Mesodermal cell (in vitro differentiated cells): ENCODE measurements around the gene MAP7D1.
"Not testable (repeated sequence)": the region's sequence is repeated elsewhere in the genome, so short reads cannot be mapped to it uniquely, and the experiment has no call there.

Source experiments
- H3K27ac ChIP-seq: 2 replicates; pipeline ENCODE4 v1.7.0; 2013; ENCODE audit warnings: mild to moderate bottlenecking, low read depth, low read length, moderate library complexity; ENCODE audit not compliant: severe bottlenecking
- H3K36me3 ChIP-seq: 2 replicates; pipeline ENCODE4 v1.7.1; 2013; ENCODE audit warnings: mild to moderate bottlenecking, low read length, moderate library complexity; ENCODE audit not compliant: control insufficient read depth, insufficient read depth
- H3K4me1 ChIP-seq: one replicate; pipeline ENCODE4 v1.7.1; 2013; ENCODE audit warnings: mild to moderate bottlenecking, low read length; ENCODE audit not compliant: insufficient read depth, control insufficient read depth, poor library complexity, severe bottlenecking
- H3K4me3 ChIP-seq: 2 replicates; pipeline ENCODE4 v1.7.0; 2013; ENCODE audit warnings: low read length, control low read depth, mild to moderate bottlenecking; ENCODE audit not compliant: insufficient read depth, poor library complexity, severe bottlenecking; ENCODE audit errors: extremely low read depth
- H3K9me3 ChIP-seq: 2 replicates; pipeline ENCODE4 v1.7.1; 2013; ENCODE audit warnings: mild to moderate bottlenecking, low read length, moderate library complexity; ENCODE audit not compliant: control insufficient read depth
- WGBS, 2 experiments: methylation state at CpG; one replicate each; pipeline ENCODE4 v1.1.5; 2013; ENCODE audit warnings: missing lambda C conversion rate in 2 of 2; ENCODE audit not compliant: insufficient coverage in 2 of 2; 5-methylcytosine and 5-hydroxymethylcytosine counted together

MAP7D1 gene

DNA sequence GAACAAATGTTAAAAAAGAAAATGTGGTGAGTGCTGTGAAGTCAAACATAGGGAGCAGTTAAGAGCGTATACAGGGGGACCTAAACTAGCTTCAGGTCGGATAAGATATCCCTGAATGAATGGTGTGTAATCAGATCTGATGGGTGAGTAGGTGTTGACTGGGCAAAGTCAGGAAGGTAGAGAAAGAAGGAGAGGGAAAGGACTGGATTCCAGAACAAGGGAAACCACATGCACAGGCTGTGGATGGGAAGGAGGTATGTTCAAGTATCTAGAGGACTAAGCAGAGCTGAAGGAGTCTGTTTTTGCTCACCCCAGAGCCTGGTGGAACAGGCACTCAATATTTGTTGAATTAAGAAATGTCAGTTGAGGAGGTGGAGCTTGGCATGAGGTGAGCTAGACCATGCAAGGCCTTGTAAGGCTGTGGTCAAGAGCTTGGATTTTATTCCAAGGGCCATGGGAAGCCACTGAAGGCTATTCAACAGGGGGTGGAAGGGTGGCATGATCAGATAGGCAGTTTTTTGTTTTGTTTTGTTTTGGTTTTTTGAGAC is 27.4 kb downstream of the MAP7D1 start:
- H3K27ac ChIP-seq = peak overlapping the region; percentile 29

DNA sequence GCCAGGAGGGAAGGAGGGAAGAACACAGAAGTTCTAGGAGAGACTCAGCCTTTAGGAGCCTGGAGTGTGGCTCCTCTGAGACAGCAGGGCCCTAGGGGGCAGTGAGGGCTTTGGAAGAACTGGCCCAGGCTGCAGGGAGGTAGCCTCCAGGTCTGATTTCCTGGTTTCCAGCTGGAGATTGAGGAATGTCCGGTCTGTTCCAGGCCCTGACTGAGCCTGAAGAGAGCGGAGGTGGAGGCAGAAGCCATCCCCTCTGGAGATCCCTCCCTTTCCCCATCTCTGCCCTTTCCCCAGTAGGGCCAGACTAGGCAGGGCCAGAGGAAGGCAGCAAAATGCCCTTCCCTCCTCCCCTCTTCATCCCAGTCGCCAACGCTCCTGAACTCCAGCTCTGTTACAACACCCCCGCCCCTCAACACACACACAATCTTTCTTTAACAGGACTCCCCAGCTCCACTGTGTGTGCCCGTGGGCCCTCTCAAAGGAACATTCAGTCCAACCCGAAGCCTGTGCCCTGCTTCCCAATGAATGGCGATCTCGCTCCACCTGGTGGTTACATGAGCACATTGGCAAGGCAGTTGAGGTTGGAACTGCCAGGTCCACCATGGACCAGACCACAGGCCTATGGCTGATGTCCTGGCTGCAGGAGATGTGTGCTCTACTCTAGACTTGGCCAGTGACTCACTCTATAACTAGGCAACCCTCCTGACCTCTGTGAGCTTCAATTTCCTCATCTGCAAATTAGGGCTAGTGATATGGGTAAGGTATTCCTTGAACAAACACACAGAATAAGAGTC is 32.0 kb downstream of the MAP7D1 start:
- peaks cover 3% of the 10 kb centered on the region for H3K36me3 ChIP-seq
- WGBS, 2 experiments = 1 to 3% methylated on average over 9 of the region's 9 CpGs
- H3K27ac ChIP-seq = peak overlapping the region; percentile 96
- H3K4me3 ChIP-seq = no peak overlapping the region
- H3K9me3 ChIP-seq = no peaks in the 10 kb centered on the region
- H3K4me1 ChIP-seq = peaks cover 6% of the 10 kb centered on the region

More for the DNA sequence above, 27.4 kb downstream of the MAP7D1 start:
- WGBS, 2 experiments = 93 to 97% methylated on average over 2 of the region's 2 CpGs
- Histone ChIP-seq H3K9me3 (no peaks in the 10 kb centered on the region), H3K4me1 (peaks cover 10% of the 10 kb centered on the region), H3K36me3 (peaks cover 44% of the 10 kb centered on the region), H3K4me3 (no peak overlapping the region)

DNA sequence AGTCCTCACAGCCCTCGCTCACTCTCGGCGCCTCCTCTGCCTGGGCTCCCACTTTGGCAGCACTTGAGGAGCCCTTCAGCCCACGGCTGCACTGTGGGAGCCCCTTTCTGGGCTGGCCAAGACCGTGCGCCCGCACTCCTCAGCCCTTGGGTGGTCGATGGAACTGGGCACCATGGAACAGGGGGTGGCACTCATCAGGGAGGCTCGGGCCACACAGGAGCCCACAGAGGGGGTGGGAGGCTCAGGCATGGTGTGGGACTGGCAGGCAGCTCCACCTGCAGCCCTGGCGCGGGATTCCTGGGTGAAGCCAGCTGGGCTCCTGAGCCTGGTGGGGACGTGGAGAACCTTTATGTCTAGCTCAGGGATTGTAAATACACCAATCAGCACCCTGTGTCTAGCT is 40.8 kb downstream of the MAP7D1 start:
- H3K4me1 ChIP-seq, H3K27ac ChIP-seq, H3K36me3 ChIP-seq, H3K9me3 ChIP-seq, H3K4me3 ChIP-seq: not testable (repeated sequence)
- 90 to 100% methylated on average over 4 to 10 of the region's 12 CpGs for WGBS, 2 experiments

DNA sequence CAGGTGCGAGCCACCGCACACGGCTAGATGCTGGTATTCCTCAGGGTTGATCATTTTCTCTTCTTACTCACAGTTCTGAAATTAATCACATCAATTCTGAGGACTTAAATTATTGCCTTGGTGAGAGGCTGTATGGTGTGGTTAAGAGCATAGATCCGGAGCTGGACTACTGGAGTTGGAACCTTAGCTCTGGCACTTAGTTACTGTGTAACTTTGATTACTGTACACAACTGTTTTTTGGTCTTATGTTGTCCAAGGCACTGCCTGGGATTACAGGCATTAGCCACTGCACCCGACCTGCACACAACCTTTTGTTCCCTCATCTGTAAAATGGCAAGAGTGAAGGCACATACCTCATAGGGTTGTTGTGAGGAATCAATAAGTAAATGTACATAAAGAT is 42.7 kb downstream of the MAP7D1 start:
- Histone ChIP-seq H3K4me3 (no peak overlapping the region), H3K36me3 (no peaks in the 10 kb centered on the region), H3K9me3 (no peaks in the 10 kb centered on the region), H3K27ac (no peak overlapping the region), H3K4me1 (peaks cover 2% of the 10 kb centered on the region)
- 91 to 96% methylated on average over 4 of the region's 5 CpGs for WGBS, 2 experiments

DNA sequence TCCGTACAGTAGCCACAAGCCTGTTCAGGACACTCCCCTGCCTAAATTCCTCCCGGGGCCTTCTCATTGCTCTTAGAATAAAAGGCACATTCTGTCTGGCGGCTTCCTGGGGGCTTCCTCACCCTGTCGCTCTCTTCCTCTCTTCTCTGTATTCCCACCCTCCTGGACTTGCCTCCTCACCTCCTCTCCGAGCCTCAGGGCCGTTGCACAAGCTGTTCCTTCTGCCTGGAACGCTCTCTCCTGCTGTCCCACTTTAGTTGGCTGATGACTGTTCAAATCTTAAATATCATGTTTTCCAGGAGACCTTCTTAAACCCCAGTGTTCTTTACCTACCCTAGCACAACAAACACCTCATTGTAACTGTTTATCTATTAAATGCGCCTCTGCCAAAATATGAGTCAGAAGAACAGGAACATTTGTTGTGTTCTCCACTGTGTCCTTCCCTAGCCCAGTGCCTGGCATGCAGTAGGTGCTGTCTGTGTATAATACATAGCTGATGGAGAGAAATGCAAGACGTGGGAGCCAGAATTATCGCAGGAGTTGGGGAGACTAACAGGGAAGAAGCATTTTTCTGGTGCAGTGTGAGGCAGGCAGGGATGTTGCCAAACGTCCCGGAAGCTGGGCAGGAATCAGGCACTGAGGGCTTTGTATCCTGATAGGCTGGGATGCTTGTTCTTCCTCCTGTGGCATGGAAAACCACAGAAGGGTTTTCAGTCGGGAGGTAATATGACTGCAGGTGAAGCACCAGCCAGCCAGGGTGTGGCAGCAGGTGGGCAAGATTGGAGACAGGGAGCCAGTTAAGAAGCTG is 44.2 kb downstream of the MAP7D1 start:
- Histone ChIP-seq H3K4me3 (no peak overlapping the region), H3K27ac (no peak overlapping the region), H3K36me3 (no peaks in the 10 kb centered on the region), H3K9me3 (no peaks in the 10 kb centered on the region), H3K4me1 (peaks cover 3% of the 10 kb centered on the region)
- 76 to 81% methylated on average over 9 to 12 of the region's 13 CpGs for WGBS, 2 experiments

DNA sequence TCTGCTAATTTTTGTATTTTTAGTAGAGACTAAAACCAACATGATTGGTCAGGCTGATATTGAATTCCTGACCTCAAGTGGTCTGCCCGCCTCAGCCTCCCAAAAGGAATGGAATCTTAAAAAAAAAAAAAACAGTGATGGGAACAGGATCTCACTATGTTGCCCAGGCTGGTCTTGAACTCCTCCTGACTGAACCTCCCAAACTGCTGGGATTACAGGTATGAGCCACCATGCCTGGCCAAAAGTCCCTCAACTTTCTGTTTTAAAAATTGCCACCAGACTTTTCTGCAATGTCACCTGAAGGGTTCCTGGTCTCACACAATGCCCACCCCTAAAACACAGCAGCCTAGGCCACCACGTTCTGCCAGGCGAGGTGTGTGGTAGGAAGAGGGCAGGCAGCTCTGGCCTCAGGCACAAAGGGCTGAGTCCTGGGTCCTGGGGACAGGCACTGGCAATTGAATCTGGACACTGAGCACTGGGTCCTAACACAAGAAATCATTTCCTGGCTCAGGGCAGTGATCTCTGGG is 47.1 kb downstream of the MAP7D1 start:
- H3K27ac ChIP-seq = peak overlapping the region; percentile 44
- H3K4me3 ChIP-seq = no peak overlapping the region
- 100% methylated on average over 3 of the region's 3 CpGs; no CpG with 5 or more reads in 1 of the 2 experiments for WGBS, 2 experiments
- H3K4me1 ChIP-seq = peaks cover 3% of the 10 kb centered on the region
- H3K36me3 ChIP-seq = no peaks in the 10 kb centered on the region
- H3K9me3 ChIP-seq = no peaks in the 10 kb centered on the region

DNA sequence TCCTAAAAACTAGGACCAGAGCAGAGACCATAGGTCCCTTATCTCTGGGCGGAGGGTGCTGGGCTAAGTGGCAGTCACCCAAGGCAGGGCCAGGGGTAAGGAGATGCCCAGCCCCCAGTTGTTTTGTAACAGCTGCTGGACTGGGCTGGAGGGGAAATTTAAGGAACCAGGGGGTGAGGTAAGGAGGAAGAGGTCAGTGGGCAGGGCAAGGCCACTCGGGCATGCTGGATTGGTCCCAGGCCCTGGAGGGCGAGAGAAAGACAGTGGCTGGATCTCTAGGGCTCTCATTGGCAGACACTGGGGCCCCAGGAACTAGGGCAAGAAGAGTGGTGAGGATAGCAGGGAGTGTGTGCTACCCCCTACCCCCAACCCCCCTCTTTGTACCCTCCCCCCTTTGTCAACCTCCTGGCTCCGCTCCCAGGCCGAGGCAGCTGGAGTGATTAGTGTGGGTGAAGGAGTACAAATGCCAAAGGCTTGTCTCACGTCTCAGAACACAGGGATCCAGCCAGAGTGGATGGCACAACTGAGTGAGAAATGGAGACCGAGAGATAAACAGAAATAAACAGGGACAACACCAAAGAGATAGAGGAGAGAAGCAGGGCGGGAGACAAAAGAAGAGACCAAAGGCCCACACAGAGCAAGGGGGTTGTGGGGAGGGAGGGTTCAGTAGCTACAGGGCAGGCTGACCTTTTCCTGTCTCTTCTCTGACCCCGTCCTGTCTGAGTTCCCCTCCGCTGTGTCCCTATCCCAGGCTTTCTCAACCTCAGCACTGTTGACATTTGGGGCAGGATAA is 47.8 kb downstream of the MAP7D1 start:
- Histone ChIP-seq H3K27ac (peak overlapping the region; percentile 44), H3K4me3 (no peak overlapping the region), H3K9me3 (no peaks in the 10 kb centered on the region), H3K4me1 (peaks cover 3% of the 10 kb centered on the region), H3K36me3 (no peaks in the 10 kb centered on the region)
- WGBS, 2 experiments = 72 to 78% methylated on average over 3 to 6 of the region's 10 CpGs

DNA sequence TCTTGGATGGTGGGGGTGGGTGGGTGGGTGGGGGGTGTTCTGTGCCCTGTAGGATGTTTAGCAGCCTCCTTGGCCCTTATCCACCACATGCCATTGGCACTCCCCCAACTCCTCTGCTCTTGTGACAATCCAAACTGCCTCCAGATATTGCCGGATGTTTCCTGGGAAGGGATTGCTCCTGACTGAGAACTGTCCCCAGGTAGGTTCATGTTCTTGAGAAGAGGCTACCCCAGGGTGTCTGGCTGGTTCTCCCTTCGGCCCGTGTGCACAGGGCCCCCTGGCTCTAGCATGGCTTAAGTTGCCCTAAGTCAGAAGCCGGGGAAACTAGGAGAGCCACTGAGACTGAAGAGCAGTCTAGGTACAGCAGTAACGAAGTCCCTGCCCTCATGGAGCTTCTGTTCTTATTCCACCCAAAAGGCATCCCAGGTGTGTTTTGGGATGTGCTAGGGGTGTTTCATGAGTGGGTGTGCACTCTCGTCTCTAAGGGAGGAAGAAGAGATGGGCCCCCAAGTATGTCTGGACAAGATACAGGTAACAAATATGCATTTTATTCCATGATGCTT is 48.5 kb downstream of the MAP7D1 start:
- no peaks in the 10 kb centered on the region for H3K9me3 ChIP-seq
- H3K36me3 ChIP-seq = no peaks in the 10 kb centered on the region
- WGBS, 2 experiments = 92 to 98% methylated on average over 5 of the region's 6 CpGs
- H3K27ac ChIP-seq = peak overlapping the region; percentile 59
- H3K4me1 ChIP-seq = peaks cover 3% of the 10 kb centered on the region
- H3K4me3 ChIP-seq = no peak overlapping the region

DNA sequence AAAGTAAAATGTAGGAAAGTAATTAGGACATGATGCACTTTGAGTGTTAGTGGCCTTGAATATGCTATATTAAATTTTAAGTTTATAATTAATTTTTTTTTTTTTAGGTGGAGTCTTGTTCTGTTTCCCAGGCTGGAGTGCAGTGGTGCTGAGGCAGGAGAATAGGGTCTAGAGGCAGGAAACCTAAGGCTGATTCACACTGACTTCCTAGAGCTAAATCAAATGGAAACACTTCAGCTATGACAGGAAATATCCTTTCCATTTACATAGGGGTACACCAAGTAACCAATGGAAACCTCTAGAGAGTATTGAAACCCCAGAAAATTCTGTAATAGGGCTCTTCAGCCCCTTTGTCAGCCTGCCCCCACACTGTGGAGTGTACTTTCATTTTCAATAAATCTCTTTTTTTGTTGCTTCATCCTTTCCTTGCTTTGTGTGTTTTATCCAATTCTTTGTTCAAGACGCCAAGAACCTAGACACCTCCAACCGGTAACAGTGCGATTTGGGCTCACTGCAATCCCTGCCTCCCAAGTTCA is 50.4 kb downstream of the MAP7D1 start:
- 96 to 97% methylated on average over 3 of the region's 3 CpGs for WGBS, 2 experiments
- H3K9me3 ChIP-seq = no peaks in the 10 kb centered on the region
- H3K36me3 ChIP-seq = no peaks in the 10 kb centered on the region
- no peak overlapping the region for H3K4me3 ChIP-seq
- H3K4me1 ChIP-seq = peaks cover 3% of the 10 kb centered on the region
- no peak overlapping the region for H3K27ac ChIP-seq

DNA sequence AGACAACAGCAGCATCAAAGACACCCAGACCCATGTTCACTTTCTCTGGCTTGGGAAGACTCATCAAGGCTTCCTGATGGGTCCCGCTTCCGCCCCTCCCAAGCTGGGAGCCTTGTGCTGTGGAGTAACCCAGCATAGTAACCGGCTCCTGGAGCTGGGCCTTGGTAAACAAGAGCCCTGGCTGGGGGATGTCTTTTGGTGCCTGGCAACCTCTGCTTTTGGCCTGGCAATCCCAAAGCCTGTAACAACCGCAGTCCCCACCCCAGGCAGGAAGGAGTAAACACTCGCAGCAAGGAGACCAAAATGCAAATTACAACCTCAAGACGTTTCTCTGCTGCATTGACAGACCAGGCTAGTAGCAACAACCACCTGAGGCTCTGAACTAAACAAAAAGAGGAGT is 51.4 kb downstream of the MAP7D1 start:
- Histone ChIP-seq H3K4me1 (peaks cover 3% of the 10 kb centered on the region), H3K36me3 (no peaks in the 10 kb centered on the region), H3K9me3 (no peaks in the 10 kb centered on the region), H3K27ac (peak overlapping the region; percentile 32), H3K4me3 (no peak overlapping the region)
- WGBS, 2 experiments = 50 to 54% methylated on average over 4 of the region's 6 CpGs
